Activated CD4-positive, alpha-beta T cell treated with anti-CD3 and anti-CD28 coated beads, Interleukin-2, amount 10 ng/mL, durations not matched to agents 7 days and 5 days (primary cell): ENCODE measurements around the gene PAPPA. TPM values are rescaled to one million over a fixed set of nuclear protein-coding genes. Genes with fewer than 3 reads are reported as not detected.

ENCODE experiments used
- CTCF ChIA-PET: fragments of 350-600 bp; sonication (Branson Sonifier 250); formaldehyde crosslinking; loops from one replicate; lab custom pipeline; 2021; ENCODE audit warnings: antibody characterized with exemption; lab: Charles Lee
- POLR2A ChIA-PET: fragments of 350-600 bp; sonication (Branson Sonifier 250); formaldehyde crosslinking; loops from one replicate; lab custom pipeline; 2021; ENCODE audit warnings: antibody characterized with exemption; lab: Charles Lee
- DNase-seq: peaks from one replicate; pipeline ENCODE4 v3.0.0-alpha.2; 2020
- H3K27ac Mint-ChIP-seq: one replicate; pipeline ENCODE4 v1.8.0; 2021; ENCODE audit warnings: mild to moderate bottlenecking, moderate library complexity, mixed read lengths
- H3K27me3 Mint-ChIP-seq: one replicate; pipeline ENCODE4 v1.8.0; 2021; ENCODE audit warnings: mixed read lengths
- H3K36me3 Mint-ChIP-seq: one replicate; pipeline ENCODE4 v1.8.0; 2021; ENCODE audit warnings: low read depth, mixed read lengths
- H3K4me1 Mint-ChIP-seq: one replicate; pipeline ENCODE4 v1.8.0; 2021; ENCODE audit warnings: mixed read lengths
- H3K4me3 Mint-ChIP-seq: one replicate; pipeline ENCODE4 v1.8.0; 2021; ENCODE audit warnings: mild to moderate bottlenecking, moderate library complexity, mixed read lengths
- H3K9me3 Mint-ChIP-seq: one replicate; pipeline ENCODE4 v1.8.0; 2021; ENCODE audit warnings: mixed read lengths
- total RNA-seq, 2 experiments: library from RNA; stranded (reverse); gene quantifications; one replicate each; pipeline ENCODE4 v1.2.3, GENCODE V29; 2021

PAPPA gene
- total RNA-seq, 2 experiments from 2014 or later = not detected

- no peaks in the 10 kb centered on the region for H3K36me3 Mint-ChIP-seq
- no peaks in the 10 kb centered on the region for H3K27me3 Mint-ChIP-seq
- POLR2A ChIA-PET = no interaction called here
- no peaks in the 10 kb centered on the region for H3K9me3 Mint-ChIP-seq
- CTCF ChIA-PET = interaction anchor here (0.6 to 1.6 kb wide), 3 partner anchors 22 to 1805 kb away, joined by 3 to 7 read pairs (median 4); no protein-coding TSS in a partner anchor
- no peak overlapping the region for H3K27ac Mint-ChIP-seq
- no peak for DNase-seq
- H3K4me1 Mint-ChIP-seq = no peaks in the 10 kb centered on the region
- H3K4me3 Mint-ChIP-seq = no peak overlapping the region
Measured at GRCh38 chr9:116352958-116353357, 199.4 kb downstream of the PAPPA start.

GRCh38 chr9:116355153-116355921 lies 201.7 kb downstream of the PAPPA start:
- no peak for DNase-seq
- Mint-ChIP-seq H3K36me3 (no peaks in the 10 kb centered on the region), H3K4me1 (no peaks in the 10 kb centered on the region), H3K9me3 (no peaks in the 10 kb centered on the region), H3K27me3 (no peaks in the 10 kb centered on the region), H3K4me3 (no peak overlapping the region), H3K27ac (no peak overlapping the region)
- POLR2A ChIA-PET = no interaction called here
- CTCF ChIA-PET = no interaction called here

- no peak for DNase-seq
- ChIA-PET POLR2A (no interaction called here), CTCF (interaction anchor here (0.6 to 1.7 kb wide), 2 partner anchors 10 to 115 kb away, joined by 3 to 4 read pairs; no protein-coding TSS in a partner anchor)
- Mint-ChIP-seq H3K36me3 (no peaks in the 10 kb centered on the region), H3K4me1 (no peaks in the 10 kb centered on the region), H3K4me3 (no peak overlapping the region), H3K27me3 (no peaks in the 10 kb centered on the region), H3K9me3 (no peaks in the 10 kb centered on the region), H3K27ac (no peak overlapping the region)
Measured at GRCh38 chr9:116358251-116358650, 204.7 kb downstream of the PAPPA start.

GRCh38 chr9:116360016-116360415 lies 206.4 kb downstream of the PAPPA start:
- no peak for DNase-seq
- no peak overlapping the region for H3K4me3 Mint-ChIP-seq
- CTCF ChIA-PET = interaction anchor here (1.0 kb wide), 1 partner anchor 18 kb away, joined by 3 read pairs; no protein-coding TSS in a partner anchor
- H3K36me3 Mint-ChIP-seq = no peaks in the 10 kb centered on the region
- POLR2A ChIA-PET = no interaction called here
- H3K4me1 Mint-ChIP-seq = no peaks in the 10 kb centered on the region
- no peaks in the 10 kb centered on the region for H3K9me3 Mint-ChIP-seq
- no peaks in the 10 kb centered on the region for H3K27me3 Mint-ChIP-seq
- no peak overlapping the region for H3K27ac Mint-ChIP-seq

GRCh38 chr9:116360989-116361388 lies 207.4 kb downstream of the PAPPA start:
- no peak overlapping the region for H3K27ac Mint-ChIP-seq
- POLR2A ChIA-PET = no interaction called here
- H3K27me3 Mint-ChIP-seq = no peaks in the 10 kb centered on the region
- CTCF ChIA-PET = no interaction called here
- no peak overlapping the region for H3K4me3 Mint-ChIP-seq
- no peaks in the 10 kb centered on the region for H3K9me3 Mint-ChIP-seq
- no peaks in the 10 kb centered on the region for H3K4me1 Mint-ChIP-seq
- DNase-seq = no peak
- H3K36me3 Mint-ChIP-seq = no peaks in the 10 kb centered on the region

- H3K27me3 Mint-ChIP-seq = no peaks in the 10 kb centered on the region
- H3K4me3 Mint-ChIP-seq = no peak overlapping the region
- CTCF ChIA-PET = no interaction called here
- H3K27ac Mint-ChIP-seq = no peak overlapping the region
- H3K9me3 Mint-ChIP-seq = no peaks in the 10 kb centered on the region
- H3K4me1 Mint-ChIP-seq = no peaks in the 10 kb centered on the region
- DNase-seq = no peak
- no peaks in the 10 kb centered on the region for H3K36me3 Mint-ChIP-seq
- POLR2A ChIA-PET = no interaction called here
Measured at GRCh38 chr9:116361547-116361946, 208.0 kb downstream of the PAPPA start.

GRCh38 chr9:116362493-116362892 lies 208.9 kb downstream of the PAPPA start:
- H3K9me3 Mint-ChIP-seq = no peaks in the 10 kb centered on the region
- no peak for DNase-seq
- H3K4me3 Mint-ChIP-seq = no peak overlapping the region
- CTCF ChIA-PET = no interaction called here
- POLR2A ChIA-PET = no interaction called here
- no peaks in the 10 kb centered on the region for H3K4me1 Mint-ChIP-seq
- no peak overlapping the region for H3K27ac Mint-ChIP-seq
- no peaks in the 10 kb centered on the region for H3K36me3 Mint-ChIP-seq
- no peaks in the 10 kb centered on the region for H3K27me3 Mint-ChIP-seq

- ChIA-PET CTCF (no interaction called here), POLR2A (no interaction called here)
- Mint-ChIP-seq H3K4me3 (no peak overlapping the region), H3K27me3 (no peaks in the 10 kb centered on the region), H3K36me3 (no peaks in the 10 kb centered on the region), H3K4me1 (no peaks in the 10 kb centered on the region), H3K27ac (no peak overlapping the region), H3K9me3 (no peaks in the 10 kb centered on the region)
- no peak for DNase-seq
Measured at GRCh38 chr9:116365056-116365471, 211.5 kb downstream of the PAPPA start.

GRCh38 chr9:116366241-116366640 lies 212.7 kb downstream of the PAPPA start:
- DNase-seq = no peak
- Mint-ChIP-seq H3K36me3 (no peaks in the 10 kb centered on the region), H3K9me3 (no peaks in the 10 kb centered on the region), H3K27ac (no peak overlapping the region), H3K4me1 (no peaks in the 10 kb centered on the region), H3K4me3 (no peak overlapping the region), H3K27me3 (no peaks in the 10 kb centered on the region)
- ChIA-PET POLR2A (no interaction called here), CTCF (no interaction called here)

- H3K27me3 Mint-ChIP-seq = no peaks in the 10 kb centered on the region
- CTCF ChIA-PET = no interaction called here
- H3K27ac Mint-ChIP-seq = no peak overlapping the region
- H3K4me1 Mint-ChIP-seq = no peaks in the 10 kb centered on the region
- H3K9me3 Mint-ChIP-seq = no peaks in the 10 kb centered on the region
- no peak overlapping the region for H3K4me3 Mint-ChIP-seq
- H3K36me3 Mint-ChIP-seq = no peaks in the 10 kb centered on the region
- POLR2A ChIA-PET = no interaction called here
- DNase-seq = no peak
Measured at GRCh38 chr9:116368680-116369079, 215.1 kb downstream of the PAPPA start.

- no peak for DNase-seq
- Mint-ChIP-seq H3K9me3 (no peaks in the 10 kb centered on the region), H3K4me1 (no peaks in the 10 kb centered on the region), H3K27me3 (no peaks in the 10 kb centered on the region), H3K27ac (no peak overlapping the region), H3K36me3 (no peaks in the 10 kb centered on the region), H3K4me3 (no peak overlapping the region)
- ChIA-PET CTCF (no interaction called here), POLR2A (no interaction called here)
Measured at GRCh38 chr9:116369706-116370105, 216.1 kb downstream of the PAPPA start.

- CTCF ChIA-PET = no interaction called here
- POLR2A ChIA-PET = no interaction called here
- Mint-ChIP-seq H3K4me3 (no peak overlapping the region), H3K4me1 (no peaks in the 10 kb centered on the region), H3K27ac (no peak overlapping the region), H3K9me3 (no peaks in the 10 kb centered on the region), H3K36me3 (no peaks in the 10 kb centered on the region), H3K27me3 (no peaks in the 10 kb centered on the region)
- DNase-seq = no peak
Measured at GRCh38 chr9:116370556-116370955, 217.0 kb downstream of the PAPPA start.

GRCh38 chr9:116372081-116372673 lies 218.6 kb downstream of the PAPPA start:
- no peaks in the 10 kb centered on the region for H3K4me1 Mint-ChIP-seq
- H3K4me3 Mint-ChIP-seq = no peak overlapping the region
- CTCF ChIA-PET = no interaction called here

More at GRCh38 chr9:116372081-116372673, 218.6 kb downstream of the PAPPA start:
- no peaks in the 10 kb centered on the region for H3K36me3 Mint-ChIP-seq
- no peaks in the 10 kb centered on the region for H3K9me3 Mint-ChIP-seq
- no peak overlapping the region for H3K27ac Mint-ChIP-seq
- no peak for DNase-seq
- no peaks in the 10 kb centered on the region for H3K27me3 Mint-ChIP-seq
- POLR2A ChIA-PET = no interaction called here
